HTERT RPE-1 (cell line): ENCODE measurements around the gene UTS2B.

Source experiments
- in situ Hi-C: fragments of 300-500 bp; cut with MboI; formaldehyde crosslinking; loops from 4 replicates; pipeline ENCODE4 v1.14.3; 2020; ENCODE audit warnings: low sequenced_read_pairs

The UTS2B gene

GRCh38 chr3:191329654-191330529 is at the start of gene UTS2B:
TSS of gene UTS2B (minus strand) at chr3:191330526. CDS start at chr3:191282189, 48,337 bp downstream.
- in situ Hi-C loops: no loop called here

GRCh38 chr3:191380001-191380400 is 49.7 kb upstream of the UTS2B start:
- in situ Hi-C loops: no loop called here

GRCh38 chr3:191379446-191379845 is 49.1 kb upstream of the UTS2B start:
- in situ Hi-C loops: no loop called here

GRCh38 chr3:191378142-191378812 is 48.0 kb upstream of the UTS2B start:
- in situ Hi-C loops: no loop called here

- in situ Hi-C loops: no loop called here
Measured at GRCh38 chr3:191376516-191377141, 46.3 kb upstream of the UTS2B start.

GRCh38 chr3:191373327-191373726 is 43.0 kb upstream of the UTS2B start:
- in situ Hi-C loops: no loop called here

- in situ Hi-C loops: no loop called here
Measured at GRCh38 chr3:191372122-191372521, 41.8 kb upstream of the UTS2B start.

GRCh38 chr3:191369616-191370010 is 39.3 kb upstream of the UTS2B start:
- in situ Hi-C loops: no loop called here

- in situ Hi-C loops: no loop called here
Measured at GRCh38 chr3:191368755-191369615, 38.7 kb upstream of the UTS2B start.

- in situ Hi-C loops: no loop called here
Measured at GRCh38 chr3:191366675-191367074, 36.3 kb upstream of the UTS2B start.

- in situ Hi-C loops: no loop called here
Measured at GRCh38 chr3:191363221-191363620, 32.9 kb upstream of the UTS2B start.

- in situ Hi-C loops: no loop called here
Measured at GRCh38 chr3:191362524-191363090, 32.3 kb upstream of the UTS2B start.

GRCh38 chr3:191362037-191362436 is 31.7 kb upstream of the UTS2B start:
- in situ Hi-C loops: no loop called here

GRCh38 chr3:191361456-191361855 is 31.1 kb upstream of the UTS2B start:
- in situ Hi-C loops: no loop called here

GRCh38 chr3:191360620-191361019 is 30.3 kb upstream of the UTS2B start:
- in situ Hi-C loops: no loop called here

GRCh38 chr3:191358929-191359328 is 28.6 kb upstream of the UTS2B start:
- in situ Hi-C loops: no loop called here

- in situ Hi-C loops: no loop called here
Measured at GRCh38 chr3:191357909-191358308, 27.6 kb upstream of the UTS2B start.

- in situ Hi-C loops: no loop called here
Measured at GRCh38 chr3:191356631-191357439, 26.5 kb upstream of the UTS2B start.

- in situ Hi-C loops: no loop called here
Measured at GRCh38 chr3:191355406-191355805, 25.1 kb upstream of the UTS2B start.
